ENCODE data around the gene SMIM10L2A. TPM values are rescaled to one million over a fixed set of nuclear protein-coding genes. Genes with fewer than 3 reads are reported as not detected.

SMIM10L2A gene
- total RNA-seq, 1 donor from 2014 or later, result 23.6 TPM

DNA sequence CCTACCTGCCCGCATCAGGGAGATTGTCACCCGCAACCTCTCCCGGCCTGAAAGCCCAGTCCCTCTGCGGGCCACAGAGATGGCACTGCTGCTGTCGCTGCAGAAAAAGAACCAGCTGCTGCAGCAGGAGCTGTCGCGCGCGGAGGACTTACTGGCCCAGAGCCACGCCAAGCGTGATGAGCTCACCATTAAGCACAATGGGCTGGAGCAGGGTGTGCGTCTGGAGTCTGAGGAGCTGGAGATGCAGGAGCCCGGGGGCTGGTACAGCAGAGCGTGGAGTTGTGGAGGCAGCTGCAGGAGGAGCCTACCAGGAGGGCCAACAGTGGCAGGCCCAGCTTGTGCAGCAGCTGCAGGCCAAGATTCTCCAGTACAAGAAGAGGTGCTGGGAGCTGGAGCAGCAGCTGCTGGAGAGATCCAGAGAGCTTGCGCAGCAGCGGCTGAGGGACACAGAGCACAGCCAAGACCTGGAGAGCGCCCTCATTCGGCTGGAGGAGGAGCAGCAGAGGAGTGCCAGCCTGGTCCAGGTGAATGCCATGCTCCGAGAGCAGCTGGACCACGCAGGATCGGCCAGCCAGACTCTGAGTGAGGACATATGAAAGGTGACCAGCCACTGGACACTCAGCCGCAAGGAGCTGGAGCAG is 11.3 kb downstream of the SMIM10L2A start:
- no peak for DNase-seq (ENCODE audit: low spot score)
- no peaks in the 10 kb centered on the region for H3K9me3 Mint-ChIP-seq (ENCODE audit: unreplicated experiment)
- H3K27me3 Mint-ChIP-seq (ENCODE audit: unreplicated experiment), result peaks cover 2% of the 10 kb centered on the region
- H3K36me3 Mint-ChIP-seq (ENCODE audit: low read depth, unreplicated experiment), result no peaks in the 10 kb centered on the region
- peaks cover 3% of the 10 kb centered on the region for H3K4me1 Mint-ChIP-seq (ENCODE audit: unreplicated experiment)
- TF ChIP-seq, protein P1, sequence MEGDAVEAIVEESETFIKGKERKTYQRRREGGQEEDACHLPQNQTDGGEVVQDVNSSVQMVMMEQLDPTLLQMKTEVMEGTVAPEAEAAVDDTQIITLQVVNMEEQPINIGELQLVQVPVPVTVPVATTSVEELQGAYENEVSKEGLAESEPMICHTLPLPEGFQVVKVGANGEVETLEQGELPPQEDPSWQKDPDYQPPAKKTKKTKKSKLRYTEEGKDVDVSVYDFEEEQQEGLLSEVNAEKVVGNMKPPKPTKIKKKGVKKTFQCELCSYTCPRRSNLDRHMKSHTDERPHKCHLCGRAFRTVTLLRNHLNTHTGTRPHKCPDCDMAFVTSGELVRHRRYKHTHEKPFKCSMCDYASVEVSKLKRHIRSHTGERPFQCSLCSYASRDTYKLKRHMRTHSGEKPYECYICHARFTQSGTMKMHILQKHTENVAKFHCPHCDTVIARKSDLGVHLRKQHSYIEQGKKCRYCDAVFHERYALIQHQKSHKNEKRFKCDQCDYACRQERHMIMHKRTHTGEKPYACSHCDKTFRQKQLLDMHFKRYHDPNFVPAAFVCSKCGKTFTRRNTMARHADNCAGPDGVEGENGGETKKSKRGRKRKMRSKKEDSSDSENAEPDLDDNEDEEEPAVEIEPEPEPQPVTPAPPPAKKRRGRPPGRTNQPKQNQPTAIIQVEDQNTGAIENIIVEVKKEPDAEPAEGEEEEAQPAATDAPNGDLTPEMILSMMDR (IDR thresholded peaks at IDR 0.05; ENCODE audit: unreplicated experiment), result no peak
- no peak overlapping the region for H3K27ac Mint-ChIP-seq (ENCODE audit: unreplicated experiment)
- no peak overlapping the region for H3K4me3 Mint-ChIP-seq (ENCODE audit: unreplicated experiment)

DNA sequence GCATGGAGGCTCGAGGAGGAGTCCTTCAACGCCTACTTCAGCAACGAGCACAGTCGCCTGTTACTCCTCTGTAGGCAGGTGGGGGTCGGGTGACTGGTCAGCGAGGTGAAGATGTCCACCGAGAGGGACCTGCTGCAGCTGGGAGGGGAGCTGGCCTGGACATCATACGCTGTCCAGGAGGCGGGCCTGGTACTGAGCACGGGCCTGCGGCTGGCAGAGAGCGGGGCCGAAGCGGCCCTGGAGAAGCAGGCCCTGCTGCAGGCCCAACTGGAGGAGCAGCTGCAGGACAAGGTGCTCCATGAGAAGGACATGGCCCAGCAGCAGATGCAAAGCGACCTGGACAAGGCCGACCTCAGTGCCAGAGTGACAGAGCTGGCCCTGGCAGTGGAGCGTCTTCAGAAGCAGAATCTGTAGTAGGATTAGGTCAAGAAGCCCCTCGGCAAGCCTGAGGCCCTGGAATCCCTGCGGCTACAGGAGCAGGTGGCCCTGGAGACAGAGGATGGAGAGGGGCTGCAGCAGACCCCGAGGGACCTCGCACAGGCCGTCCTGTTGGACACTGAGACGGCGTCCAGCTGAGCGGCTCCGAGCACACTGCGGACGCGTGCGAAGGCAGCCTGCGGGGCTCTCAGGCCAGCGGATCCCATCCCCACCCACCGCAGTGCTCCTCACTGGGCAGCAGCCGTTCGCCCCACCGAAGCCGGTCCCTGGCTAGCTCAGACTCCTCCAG is 11.9 kb downstream of the SMIM10L2A start:
- peaks cover 3% of the 10 kb centered on the region for H3K4me1 Mint-ChIP-seq (ENCODE audit: unreplicated experiment)
- H3K27me3 Mint-ChIP-seq (ENCODE audit: unreplicated experiment), result peaks cover 2% of the 10 kb centered on the region
- DNase-seq (ENCODE audit: low spot score), result no peak
- no peak overlapping the region for H3K4me3 Mint-ChIP-seq (ENCODE audit: unreplicated experiment)
- no peak overlapping the region for H3K27ac Mint-ChIP-seq (ENCODE audit: unreplicated experiment)
- TF ChIP-seq, protein P1 (IDR thresholded peaks at IDR 0.05; ENCODE audit: unreplicated experiment), result no peak
- no peaks in the 10 kb centered on the region for H3K9me3 Mint-ChIP-seq (ENCODE audit: unreplicated experiment)
- H3K36me3 Mint-ChIP-seq (ENCODE audit: low read depth, unreplicated experiment), result no peaks in the 10 kb centered on the region

DNA sequence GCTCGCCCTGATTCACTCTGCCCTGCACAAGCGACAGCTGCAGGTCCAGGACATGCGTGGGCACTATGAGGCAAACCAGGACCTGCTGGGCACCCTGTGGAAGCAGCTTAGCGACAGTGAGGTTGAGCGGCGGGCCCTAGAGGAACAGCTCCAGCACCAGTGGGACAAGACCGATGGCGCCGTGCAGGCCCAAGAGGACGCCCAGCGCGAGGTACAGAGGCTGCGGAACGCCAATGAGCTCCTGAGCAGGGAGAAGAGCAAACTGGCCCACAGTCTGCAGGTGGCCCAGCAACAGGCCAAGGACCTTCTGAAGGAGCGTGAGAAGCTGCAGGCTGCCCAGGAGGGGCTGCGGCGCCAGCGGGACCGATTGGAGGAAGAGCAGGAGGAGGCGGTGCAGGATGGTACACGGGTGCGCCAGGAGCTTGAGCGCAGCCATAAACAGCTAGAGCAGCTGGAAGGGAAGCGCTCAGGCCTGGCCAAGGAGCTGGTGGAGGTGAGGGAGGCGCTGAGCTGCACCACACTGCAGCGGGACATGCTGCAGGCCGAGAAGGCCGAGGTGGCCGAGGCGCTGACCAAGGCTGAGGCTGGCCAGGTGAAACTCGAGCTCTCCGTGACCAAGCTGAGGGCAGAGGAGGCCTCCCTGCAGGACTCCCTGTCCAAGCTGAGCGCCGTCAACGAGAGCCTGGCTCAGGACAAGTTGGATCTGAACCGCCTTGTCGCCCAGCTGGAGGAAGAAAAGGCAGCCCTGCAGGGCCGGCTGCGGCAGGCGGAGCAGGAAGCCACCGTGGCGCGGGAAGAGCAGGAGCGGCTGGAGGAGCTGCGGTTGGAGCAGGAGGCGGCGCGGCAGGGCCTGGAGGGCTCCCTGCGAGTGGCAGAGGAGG is 12.8 kb downstream of the SMIM10L2A start:
- H3K27ac Mint-ChIP-seq (ENCODE audit: unreplicated experiment), result no peak overlapping the region
- no peaks in the 10 kb centered on the region for H3K36me3 Mint-ChIP-seq (ENCODE audit: low read depth, unreplicated experiment)
- H3K27me3 Mint-ChIP-seq (ENCODE audit: unreplicated experiment), result peaks cover 2% of the 10 kb centered on the region
- H3K4me1 Mint-ChIP-seq (ENCODE audit: unreplicated experiment), result no peaks in the 10 kb centered on the region
- no peak for DNase-seq (ENCODE audit: low spot score)
- no peak overlapping the region for H3K4me3 Mint-ChIP-seq (ENCODE audit: unreplicated experiment)
- TF ChIP-seq, protein P1 (IDR thresholded peaks at IDR 0.05; ENCODE audit: unreplicated experiment), result no peak
- no peaks in the 10 kb centered on the region for H3K9me3 Mint-ChIP-seq (ENCODE audit: unreplicated experiment)

DNA sequence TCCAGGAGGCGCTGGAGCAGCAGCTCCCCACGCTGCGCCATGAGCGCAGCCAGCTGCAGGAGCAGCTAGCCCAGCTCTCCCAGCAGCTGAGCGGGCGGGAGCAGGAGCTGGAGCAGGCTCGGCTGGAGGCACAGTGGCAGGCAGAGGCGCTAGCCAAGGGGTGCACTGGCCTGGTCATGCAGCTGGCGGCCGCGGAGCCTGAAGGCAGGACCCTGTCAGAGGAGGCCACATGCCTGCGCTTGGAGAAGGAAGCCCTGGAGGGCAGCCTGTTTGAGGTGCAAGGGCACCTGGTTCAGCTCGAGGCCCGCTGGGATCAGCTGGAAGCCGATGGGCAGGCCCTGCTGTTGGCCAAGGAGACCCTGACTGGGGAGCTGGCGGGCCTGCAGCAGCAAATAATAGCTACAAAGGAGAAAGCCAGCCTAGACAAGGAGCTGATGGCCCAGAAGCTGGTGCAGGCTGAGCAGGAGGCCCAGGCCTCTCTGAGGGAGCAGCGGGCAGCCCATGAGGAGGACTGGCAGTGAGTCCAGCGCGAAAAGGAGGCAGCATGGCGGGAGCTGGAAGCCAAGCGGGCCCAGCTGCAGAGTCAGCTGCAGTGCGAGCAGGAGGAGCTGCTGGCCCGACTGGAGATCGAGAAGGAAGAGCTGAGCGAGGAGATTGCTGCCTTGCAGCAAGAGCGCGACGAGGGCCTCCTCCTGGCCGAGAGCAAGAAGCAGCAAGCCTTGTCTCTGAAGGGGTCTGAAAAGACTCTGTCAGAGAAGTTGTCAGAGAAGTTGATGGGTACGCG is 13.6 kb downstream of the SMIM10L2A start:
- no peaks in the 10 kb centered on the region for H3K9me3 Mint-ChIP-seq (ENCODE audit: unreplicated experiment)
- H3K36me3 Mint-ChIP-seq (ENCODE audit: low read depth, unreplicated experiment), result no peaks in the 10 kb centered on the region
- peaks cover 2% of the 10 kb centered on the region for H3K27me3 Mint-ChIP-seq (ENCODE audit: unreplicated experiment)
- no peak overlapping the region for H3K27ac Mint-ChIP-seq (ENCODE audit: unreplicated experiment)
- DNase-seq (ENCODE audit: low spot score), result no peak
- TF ChIP-seq, protein P1 (IDR thresholded peaks at IDR 0.05; ENCODE audit: unreplicated experiment), result no peak
- H3K4me3 Mint-ChIP-seq (ENCODE audit: unreplicated experiment), result no peak overlapping the region
- H3K4me1 Mint-ChIP-seq (ENCODE audit: unreplicated experiment), result no peaks in the 10 kb centered on the region

Measured in endothelial cell (in vitro differentiated cells).